ENCODE results near the gene PCSK5. TPM values are rescaled to one million over a fixed set of nuclear protein-coding genes. Genes with fewer than 3 reads are reported as not detected.

PCSK5 gene
- polyA plus RNA-seq, 1 experiment, result 1.6 TPM

DNA sequence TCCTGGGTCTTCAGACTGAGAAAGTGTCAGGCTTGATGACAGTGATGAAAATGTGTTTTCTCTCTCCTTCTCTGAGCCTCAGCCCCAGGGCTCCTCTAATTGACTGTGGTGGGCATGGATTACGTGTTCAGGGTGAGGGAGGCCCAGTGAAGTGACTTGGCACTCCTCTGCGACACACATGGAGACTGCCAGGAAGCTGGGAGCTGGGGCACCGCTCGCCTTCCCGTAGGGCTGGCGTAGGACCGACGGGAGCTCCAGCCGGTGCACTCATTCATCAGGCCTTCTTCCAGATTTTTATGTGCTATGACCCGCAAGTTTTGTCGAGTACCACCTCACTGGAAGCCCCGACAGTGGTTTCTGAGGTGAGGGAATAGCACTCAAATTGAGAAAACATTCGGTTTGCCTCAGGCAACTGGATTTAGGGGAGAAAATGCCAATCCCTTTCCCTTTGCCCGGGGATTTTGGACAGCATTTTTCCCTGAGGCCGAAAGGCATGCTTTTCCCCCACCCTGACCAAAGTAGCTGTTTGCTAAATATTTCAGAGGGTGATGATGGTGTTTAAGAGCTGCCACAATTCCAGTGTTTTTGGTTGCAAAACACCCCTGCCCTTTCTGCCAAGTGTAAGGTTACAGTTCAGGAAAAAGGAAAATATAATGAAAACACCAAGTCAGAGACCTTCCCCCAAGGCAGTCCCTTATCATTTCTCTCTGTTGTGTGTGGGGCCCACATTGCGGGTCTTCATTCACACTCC is 83.7 kb downstream of the PCSK5 start:
- Histone ChIP-seq H3K27ac (ENCODE audit: low read depth, low read length) (no peak overlapping the region), H3K4me3 (ENCODE audit: low read depth, low read length) (no peak overlapping the region), H3K9me3 (ENCODE audit: control insufficient read depth, insufficient read depth, low read length) (no peaks in the 10 kb centered on the region; the same call in 1 of the 2 replicates), H3K27me3 (ENCODE audit: control insufficient read depth, insufficient read depth, low read length) (no peaks in the 10 kb centered on the region)
- DNase-seq (ENCODE audit: low read depth, low spot score), result no peak
- TF ChIP-seq, protein P1, sequence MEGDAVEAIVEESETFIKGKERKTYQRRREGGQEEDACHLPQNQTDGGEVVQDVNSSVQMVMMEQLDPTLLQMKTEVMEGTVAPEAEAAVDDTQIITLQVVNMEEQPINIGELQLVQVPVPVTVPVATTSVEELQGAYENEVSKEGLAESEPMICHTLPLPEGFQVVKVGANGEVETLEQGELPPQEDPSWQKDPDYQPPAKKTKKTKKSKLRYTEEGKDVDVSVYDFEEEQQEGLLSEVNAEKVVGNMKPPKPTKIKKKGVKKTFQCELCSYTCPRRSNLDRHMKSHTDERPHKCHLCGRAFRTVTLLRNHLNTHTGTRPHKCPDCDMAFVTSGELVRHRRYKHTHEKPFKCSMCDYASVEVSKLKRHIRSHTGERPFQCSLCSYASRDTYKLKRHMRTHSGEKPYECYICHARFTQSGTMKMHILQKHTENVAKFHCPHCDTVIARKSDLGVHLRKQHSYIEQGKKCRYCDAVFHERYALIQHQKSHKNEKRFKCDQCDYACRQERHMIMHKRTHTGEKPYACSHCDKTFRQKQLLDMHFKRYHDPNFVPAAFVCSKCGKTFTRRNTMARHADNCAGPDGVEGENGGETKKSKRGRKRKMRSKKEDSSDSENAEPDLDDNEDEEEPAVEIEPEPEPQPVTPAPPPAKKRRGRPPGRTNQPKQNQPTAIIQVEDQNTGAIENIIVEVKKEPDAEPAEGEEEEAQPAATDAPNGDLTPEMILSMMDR (IDR thresholded peaks at IDR 0.05; ENCODE audit: low read depth, low read length), result no peak
- POLR2A ChIA-PET, result no interaction called here
- CTCF ChIA-PET, result no interaction called here

DNA sequence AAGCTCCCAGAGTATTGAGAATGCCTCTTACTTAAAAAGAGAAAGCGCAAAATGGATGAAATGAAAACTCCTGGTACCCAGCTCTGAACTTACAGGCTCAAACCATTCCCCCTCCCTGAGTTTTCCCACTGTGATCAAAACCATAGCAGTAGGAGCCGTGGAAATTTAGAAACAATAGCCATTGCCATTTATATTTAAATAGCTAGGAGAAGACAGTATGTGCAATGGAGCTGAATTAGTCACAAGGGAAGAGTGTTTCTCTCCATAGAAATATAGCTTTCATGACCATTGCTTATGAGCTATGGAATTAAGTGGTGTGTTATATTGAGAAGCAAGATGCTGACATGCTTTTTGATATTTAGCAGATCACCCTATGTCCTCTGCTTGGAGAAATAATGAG is 84.6 kb downstream of the PCSK5 start:
- CTCF ChIA-PET, result interaction anchor here (0.5 kb wide), 1 partner anchor 653 kb away, joined by 3 read pairs; no protein-coding TSS in a partner anchor
- POLR2A ChIA-PET, result no interaction called here

DNA sequence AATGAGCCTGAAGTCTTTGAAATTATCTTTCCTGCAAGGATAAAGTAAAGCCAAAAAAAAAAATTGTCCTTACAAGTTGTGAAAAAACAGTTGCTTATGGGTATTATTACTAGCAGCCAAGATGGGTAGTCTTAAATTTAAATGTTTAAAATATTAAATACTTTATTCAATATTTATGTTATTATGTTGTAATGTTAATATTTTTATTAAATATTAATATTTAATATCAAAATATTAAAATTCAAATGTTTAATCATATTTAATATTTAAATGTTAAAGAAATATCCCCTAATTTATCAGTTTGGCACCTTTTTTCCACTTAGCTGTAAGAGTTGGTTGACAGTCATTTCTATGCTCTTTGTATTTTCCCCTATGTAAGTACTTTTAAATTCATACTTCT is 86.1 kb downstream of the PCSK5 start:
- Histone ChIP-seq H3K27me3 (ENCODE audit: control insufficient read depth, insufficient read depth, low read length) (no peaks in the 10 kb centered on the region), H3K4me3 (ENCODE audit: low read depth, low read length) (no peak overlapping the region), H3K27ac (ENCODE audit: low read depth, low read length) (no peak overlapping the region), H3K9me3 (ENCODE audit: control insufficient read depth, insufficient read depth, low read length) (no peaks in the 10 kb centered on the region; the same call in 1 of the 2 replicates)
- DNase-seq (ENCODE audit: low read depth, low spot score), result no peak
- POLR2A ChIA-PET, result interaction anchor here (0.7 kb wide), 1 partner anchor 11 kb away, joined by 5 read pairs; no protein-coding TSS in a partner anchor
- CTCF ChIA-PET, result interaction anchor here (0.6 kb wide), 1 partner anchor 326 kb away, joined by 3 read pairs; no protein-coding TSS in a partner anchor
- TF ChIP-seq, protein P1 (IDR thresholded peaks at IDR 0.05; ENCODE audit: low read depth, low read length), result no peak

More for the DNA sequence above, 84.6 kb downstream of the PCSK5 start:
- H3K27me3 ChIP-seq (ENCODE audit: control insufficient read depth, insufficient read depth, low read length), result no peaks in the 10 kb centered on the region
- TF ChIP-seq, protein P1 (IDR thresholded peaks at IDR 0.05; ENCODE audit: low read depth, low read length), result no peak
- no peak overlapping the region for H3K4me3 ChIP-seq (ENCODE audit: low read depth, low read length)
- H3K27ac ChIP-seq (ENCODE audit: low read depth, low read length), result no peak overlapping the region
- H3K9me3 ChIP-seq (ENCODE audit: control insufficient read depth, insufficient read depth, low read length), result no peaks in the 10 kb centered on the region; the same call in 1 of the 2 replicates
- no peak for DNase-seq (ENCODE audit: low read depth, low spot score)

DNA sequence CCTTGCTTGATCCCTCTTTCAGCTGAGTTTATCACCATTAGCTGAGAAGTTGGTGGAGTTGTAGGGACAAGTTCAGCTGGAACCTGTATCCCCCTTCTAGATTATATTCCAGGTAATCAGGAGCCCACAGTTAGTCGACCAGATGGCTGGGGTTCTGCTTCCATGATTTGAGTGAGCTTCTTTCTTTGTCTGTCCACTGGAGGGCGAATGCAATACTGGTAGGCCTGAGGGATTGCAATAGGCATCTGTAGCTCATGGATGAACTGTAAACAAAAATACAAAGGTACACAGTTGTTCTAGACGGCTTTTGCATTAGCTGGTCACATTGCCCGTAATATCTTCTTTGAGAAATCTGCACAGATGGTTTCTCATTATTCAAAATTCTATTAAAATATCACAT is 88.9 kb downstream of the PCSK5 start:
- POLR2A ChIA-PET, result no interaction called here
- no peaks in the 10 kb centered on the region for H3K9me3 ChIP-seq (ENCODE audit: control insufficient read depth, insufficient read depth, low read length)
- CTCF ChIA-PET, result interaction anchor here (0.6 to 2.5 kb wide), 5 partner anchors 9 to 1274 kb away, joined by 3 to 26 read pairs (median 4); no protein-coding TSS in a partner anchor
- no peak for DNase-seq (ENCODE audit: low read depth, low spot score)
- H3K4me3 ChIP-seq (ENCODE audit: low read depth, low read length), result no peak overlapping the region
- no peak overlapping the region for H3K27ac ChIP-seq (ENCODE audit: low read depth, low read length)
- TF ChIP-seq, protein P1 (IDR thresholded peaks at IDR 0.05; ENCODE audit: low read depth, low read length), result peak; percentile 46
- no peaks in the 10 kb centered on the region for H3K27me3 ChIP-seq (ENCODE audit: control insufficient read depth, insufficient read depth, low read length)
